Measurements from ENCODE around the gene SYNE2. TPM values are rescaled to one million over a fixed set of nuclear protein-coding genes. Genes with fewer than 3 reads are reported as not detected.

Gene SYNE2
- total RNA-seq, 1 donor from 2014 or later: 28.4 TPM

DNA sequence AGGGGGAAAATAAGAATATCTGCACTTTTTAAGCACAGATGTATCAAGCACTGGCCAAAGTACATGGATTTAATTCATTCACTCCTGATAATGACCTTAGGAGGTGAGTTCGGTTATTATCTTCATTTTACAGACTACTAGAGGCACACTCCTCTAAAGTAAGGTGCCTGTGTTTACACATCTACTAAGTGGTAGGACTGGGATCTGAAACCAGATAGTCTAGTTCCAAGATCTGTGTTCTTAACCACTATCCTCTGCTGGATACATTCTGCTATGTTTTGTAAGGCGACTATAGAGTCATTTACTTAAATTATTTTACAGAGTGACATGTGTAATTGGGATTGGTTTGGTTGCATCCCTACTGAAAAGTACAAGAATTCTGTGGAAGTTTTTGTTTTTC is 266.1 kb downstream of the SYNE2 start:
- peaks cover 2% of the 10 kb centered on the region for H3K4me1 Mint-ChIP-seq (ENCODE audit: unreplicated experiment)
- DNase-seq (ENCODE audit: extremely low spot score, unreplicated experiment): no peak
- no peak overlapping the region for H3K4me3 Mint-ChIP-seq (ENCODE audit: unreplicated experiment)
- no peak overlapping the region for H3K27ac Mint-ChIP-seq (ENCODE audit: unreplicated experiment)
- H3K9me3 Mint-ChIP-seq (ENCODE audit: unreplicated experiment): no peaks in the 10 kb centered on the region
- H3K36me3 Mint-ChIP-seq (ENCODE audit: unreplicated experiment): peaks cover 10% of the 10 kb centered on the region
- TF ChIP-seq, protein P1, sequence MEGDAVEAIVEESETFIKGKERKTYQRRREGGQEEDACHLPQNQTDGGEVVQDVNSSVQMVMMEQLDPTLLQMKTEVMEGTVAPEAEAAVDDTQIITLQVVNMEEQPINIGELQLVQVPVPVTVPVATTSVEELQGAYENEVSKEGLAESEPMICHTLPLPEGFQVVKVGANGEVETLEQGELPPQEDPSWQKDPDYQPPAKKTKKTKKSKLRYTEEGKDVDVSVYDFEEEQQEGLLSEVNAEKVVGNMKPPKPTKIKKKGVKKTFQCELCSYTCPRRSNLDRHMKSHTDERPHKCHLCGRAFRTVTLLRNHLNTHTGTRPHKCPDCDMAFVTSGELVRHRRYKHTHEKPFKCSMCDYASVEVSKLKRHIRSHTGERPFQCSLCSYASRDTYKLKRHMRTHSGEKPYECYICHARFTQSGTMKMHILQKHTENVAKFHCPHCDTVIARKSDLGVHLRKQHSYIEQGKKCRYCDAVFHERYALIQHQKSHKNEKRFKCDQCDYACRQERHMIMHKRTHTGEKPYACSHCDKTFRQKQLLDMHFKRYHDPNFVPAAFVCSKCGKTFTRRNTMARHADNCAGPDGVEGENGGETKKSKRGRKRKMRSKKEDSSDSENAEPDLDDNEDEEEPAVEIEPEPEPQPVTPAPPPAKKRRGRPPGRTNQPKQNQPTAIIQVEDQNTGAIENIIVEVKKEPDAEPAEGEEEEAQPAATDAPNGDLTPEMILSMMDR (IDR thresholded peaks at IDR 0.05): no peak
- H3K27me3 Mint-ChIP-seq (ENCODE audit: unreplicated experiment): no peaks in the 10 kb centered on the region

DNA sequence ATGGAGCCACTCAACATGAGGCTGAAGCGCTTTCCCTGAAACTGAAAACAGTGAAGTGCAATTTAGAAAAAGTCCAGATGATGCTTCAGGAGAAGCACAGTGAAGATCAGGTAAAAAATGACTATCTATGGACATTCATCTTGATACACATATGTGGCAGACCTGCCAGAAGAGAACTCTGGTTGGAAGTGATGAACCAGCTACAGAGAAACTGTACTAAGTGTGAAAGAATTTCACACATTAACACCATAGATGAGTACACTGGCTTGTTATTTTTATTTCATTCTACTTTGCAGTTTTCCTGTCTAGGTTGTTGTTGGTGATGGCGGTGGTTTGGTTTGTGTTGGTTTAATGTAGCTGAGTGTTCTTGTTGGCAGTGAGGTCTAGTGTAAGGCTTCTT is 266.7 kb downstream of the SYNE2 start:
- Mint-ChIP-seq H3K4me1 (ENCODE audit: unreplicated experiment) (peaks cover 2% of the 10 kb centered on the region), H3K36me3 (ENCODE audit: unreplicated experiment) (peaks cover 10% of the 10 kb centered on the region), H3K27me3 (ENCODE audit: unreplicated experiment) (no peaks in the 10 kb centered on the region), H3K4me3 (ENCODE audit: unreplicated experiment) (no peak overlapping the region), H3K27ac (ENCODE audit: unreplicated experiment) (no peak overlapping the region), H3K9me3 (ENCODE audit: unreplicated experiment) (no peaks in the 10 kb centered on the region)
- TF ChIP-seq, protein P1 (IDR thresholded peaks at IDR 0.05): no peak
- DNase-seq (ENCODE audit: extremely low spot score, unreplicated experiment): no peak

DNA sequence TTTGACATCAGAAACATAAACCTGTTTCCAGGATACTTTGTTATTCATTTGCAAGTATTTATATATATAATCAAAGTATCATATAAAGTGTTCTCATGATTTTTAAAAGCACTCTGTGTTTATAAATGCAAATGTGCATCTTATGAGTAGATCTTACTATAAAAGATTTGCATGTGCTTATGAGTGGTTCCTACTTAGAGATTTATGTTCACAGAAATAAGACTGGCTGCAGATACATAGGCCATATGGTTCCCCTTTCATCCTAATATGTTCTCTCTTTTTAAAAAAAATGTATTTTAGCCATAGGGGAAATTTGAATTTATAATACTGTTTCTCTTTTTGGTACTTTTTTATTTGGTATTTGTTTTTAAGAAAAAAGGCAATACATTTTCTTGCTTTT is 267.2 kb downstream of the SYNE2 start:
- DNase-seq (ENCODE audit: extremely low spot score, unreplicated experiment): no peak
- Mint-ChIP-seq H3K4me1 (ENCODE audit: unreplicated experiment) (peaks cover 2% of the 10 kb centered on the region), H3K36me3 (ENCODE audit: unreplicated experiment) (peaks cover 10% of the 10 kb centered on the region), H3K4me3 (ENCODE audit: unreplicated experiment) (no peak overlapping the region), H3K9me3 (ENCODE audit: unreplicated experiment) (no peaks in the 10 kb centered on the region), H3K27me3 (ENCODE audit: unreplicated experiment) (no peaks in the 10 kb centered on the region), H3K27ac (ENCODE audit: unreplicated experiment) (no peak overlapping the region)
- TF ChIP-seq, protein P1 (IDR thresholded peaks at IDR 0.05): no peak

DNA sequence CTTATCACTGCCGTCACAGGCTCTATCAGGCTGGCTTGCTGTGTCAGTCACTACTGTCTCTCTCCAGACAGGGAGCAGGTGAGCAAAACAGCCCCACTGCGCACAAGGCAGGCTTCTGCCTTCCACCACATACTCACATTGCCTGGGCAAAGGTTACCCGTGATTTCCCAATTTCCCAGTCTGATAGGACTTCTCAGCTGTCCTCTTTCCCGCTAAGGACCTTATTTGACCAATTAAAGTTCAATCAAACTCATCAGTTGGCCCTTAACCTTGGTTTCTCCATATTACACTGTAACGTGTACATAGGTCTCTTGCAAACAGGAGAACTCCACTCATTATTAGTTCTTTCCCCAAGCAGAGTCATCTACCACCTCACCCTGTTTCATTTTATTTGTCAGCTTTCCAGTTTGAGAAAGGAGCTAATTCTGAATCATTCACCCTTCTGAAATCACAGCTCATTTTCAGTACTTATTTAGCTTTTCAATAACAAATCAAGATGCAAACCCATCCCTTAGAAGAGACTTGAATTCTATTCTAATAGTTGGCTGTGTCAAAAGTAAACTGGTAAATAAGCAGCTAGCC is 270.5 kb downstream of the SYNE2 start:
- H3K27me3 Mint-ChIP-seq (ENCODE audit: unreplicated experiment): no peaks in the 10 kb centered on the region
- no peak for DNase-seq (ENCODE audit: extremely low spot score, unreplicated experiment)
- H3K27ac Mint-ChIP-seq (ENCODE audit: unreplicated experiment): no peak overlapping the region
- TF ChIP-seq, protein P1 (IDR thresholded peaks at IDR 0.05): no peak
- H3K4me1 Mint-ChIP-seq (ENCODE audit: unreplicated experiment): no peaks in the 10 kb centered on the region
- H3K9me3 Mint-ChIP-seq (ENCODE audit: unreplicated experiment): peaks cover 5% of the 10 kb centered on the region
- H3K4me3 Mint-ChIP-seq (ENCODE audit: unreplicated experiment): no peak overlapping the region
- peaks cover 22% of the 10 kb centered on the region for H3K36me3 Mint-ChIP-seq (ENCODE audit: unreplicated experiment)

DNA sequence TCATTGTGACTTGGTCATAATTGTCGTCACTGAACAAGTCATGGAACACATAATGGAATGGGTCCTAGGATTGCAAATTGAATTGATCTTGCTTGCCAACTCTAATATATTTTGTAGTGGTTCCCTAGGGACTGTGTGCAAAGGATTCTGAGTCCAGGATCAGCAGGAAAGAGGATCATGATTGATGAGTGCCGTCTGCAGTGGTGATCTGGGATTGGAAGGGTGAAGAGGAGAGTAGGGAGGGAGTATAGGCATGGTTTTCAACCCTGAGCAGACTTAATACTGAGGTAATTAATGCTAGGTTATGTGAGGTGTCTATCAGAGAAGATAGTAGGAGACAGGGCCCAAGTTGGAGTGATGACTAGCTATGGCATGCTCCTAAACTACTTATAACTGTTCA is 272.5 kb downstream of the SYNE2 start:
- Mint-ChIP-seq H3K27me3 (ENCODE audit: unreplicated experiment) (no peaks in the 10 kb centered on the region), H3K36me3 (ENCODE audit: unreplicated experiment) (peaks cover 27% of the 10 kb centered on the region), H3K27ac (ENCODE audit: unreplicated experiment) (no peak overlapping the region), H3K4me3 (ENCODE audit: unreplicated experiment) (no peak overlapping the region), H3K4me1 (ENCODE audit: unreplicated experiment) (no peaks in the 10 kb centered on the region), H3K9me3 (ENCODE audit: unreplicated experiment) (peaks cover 5% of the 10 kb centered on the region)
- no peak for DNase-seq (ENCODE audit: extremely low spot score, unreplicated experiment)
- TF ChIP-seq, protein P1 (IDR thresholded peaks at IDR 0.05): no peak

Measured in osteocyte (in vitro differentiated cells).